Uterus (tissue), 2 donors: ENCODE results near the gene DRD3.

Experiments
- POLR2A ChIP-seq, 2 donors: fragments of 450-650 bp; IDR thresholded peaks; one replicate each; pipeline ENCODE4 v1.6.1; 2016; ENCODE audit warnings: antibody characterized with exemption in 2 of 2, mild to moderate bottlenecking in 1 of 2, moderate library complexity in 1 of 2
- TF ChIP-seq, protein P1 (sequence below), 4 experiments: fragments of 200-600 bp in 2 of 4; fragments of 450-650 bp in 2 of 4; sonication (generic) in 2 of 4; IDR thresholded peaks; one replicate each; pipeline ENCODE4 v1.5.1; 2016 to 2019; ENCODE audit warnings: antibody characterized with exemption in 4 of 4, mild to moderate bottlenecking in 2 of 4, moderate library complexity in 1 of 4

DNA sequence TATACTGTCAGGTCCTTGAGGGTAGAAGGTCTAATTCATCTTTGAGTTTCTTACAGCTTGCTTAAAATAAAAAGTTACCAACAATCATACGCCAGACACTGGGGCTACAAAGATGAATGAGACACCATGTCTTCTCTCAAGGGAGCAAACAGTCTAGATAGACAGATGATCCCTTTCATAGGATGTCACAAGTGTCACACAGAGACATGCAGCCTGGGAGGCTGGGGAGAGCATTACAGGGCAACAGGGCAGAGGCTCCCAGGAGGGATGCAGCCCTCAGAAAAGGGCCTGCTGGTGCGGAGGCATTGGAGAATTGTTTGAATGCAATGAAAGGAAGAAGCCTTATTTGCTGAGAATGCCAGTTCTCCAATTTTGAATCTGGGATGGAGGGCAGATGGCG, 39.0 kb downstream of the DRD3 start:
- TF ChIP-seq, protein P1, sequence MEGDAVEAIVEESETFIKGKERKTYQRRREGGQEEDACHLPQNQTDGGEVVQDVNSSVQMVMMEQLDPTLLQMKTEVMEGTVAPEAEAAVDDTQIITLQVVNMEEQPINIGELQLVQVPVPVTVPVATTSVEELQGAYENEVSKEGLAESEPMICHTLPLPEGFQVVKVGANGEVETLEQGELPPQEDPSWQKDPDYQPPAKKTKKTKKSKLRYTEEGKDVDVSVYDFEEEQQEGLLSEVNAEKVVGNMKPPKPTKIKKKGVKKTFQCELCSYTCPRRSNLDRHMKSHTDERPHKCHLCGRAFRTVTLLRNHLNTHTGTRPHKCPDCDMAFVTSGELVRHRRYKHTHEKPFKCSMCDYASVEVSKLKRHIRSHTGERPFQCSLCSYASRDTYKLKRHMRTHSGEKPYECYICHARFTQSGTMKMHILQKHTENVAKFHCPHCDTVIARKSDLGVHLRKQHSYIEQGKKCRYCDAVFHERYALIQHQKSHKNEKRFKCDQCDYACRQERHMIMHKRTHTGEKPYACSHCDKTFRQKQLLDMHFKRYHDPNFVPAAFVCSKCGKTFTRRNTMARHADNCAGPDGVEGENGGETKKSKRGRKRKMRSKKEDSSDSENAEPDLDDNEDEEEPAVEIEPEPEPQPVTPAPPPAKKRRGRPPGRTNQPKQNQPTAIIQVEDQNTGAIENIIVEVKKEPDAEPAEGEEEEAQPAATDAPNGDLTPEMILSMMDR (IDR thresholded peaks at IDR 0.05): no peak
- TF ChIP-seq POLR2A (IDR thresholded peaks at IDR 0.05): no peak
